ENCODE results near the gene HCN2.

DNA sequence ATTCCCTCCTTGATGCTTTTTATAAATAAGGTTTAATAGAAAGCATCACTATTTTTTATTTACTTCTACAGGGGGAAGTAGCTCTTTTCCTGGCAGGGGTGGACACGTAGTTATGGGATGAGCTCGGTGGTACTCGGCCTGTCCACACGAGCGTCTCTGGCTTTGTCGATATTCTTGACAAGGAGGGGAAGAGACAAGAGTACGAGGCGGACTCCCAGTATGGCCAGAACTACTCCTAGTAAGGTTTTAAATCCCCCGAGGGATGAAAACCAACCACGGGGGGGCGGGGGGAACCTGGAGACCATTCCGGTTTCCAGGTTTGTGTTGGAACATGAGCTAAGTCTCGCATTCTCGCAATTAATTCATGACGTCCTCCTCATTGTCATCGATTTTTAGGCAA, 22.8 kb upstream of the HCN2 start:
- TF ChIP-seq, protein P1, sequence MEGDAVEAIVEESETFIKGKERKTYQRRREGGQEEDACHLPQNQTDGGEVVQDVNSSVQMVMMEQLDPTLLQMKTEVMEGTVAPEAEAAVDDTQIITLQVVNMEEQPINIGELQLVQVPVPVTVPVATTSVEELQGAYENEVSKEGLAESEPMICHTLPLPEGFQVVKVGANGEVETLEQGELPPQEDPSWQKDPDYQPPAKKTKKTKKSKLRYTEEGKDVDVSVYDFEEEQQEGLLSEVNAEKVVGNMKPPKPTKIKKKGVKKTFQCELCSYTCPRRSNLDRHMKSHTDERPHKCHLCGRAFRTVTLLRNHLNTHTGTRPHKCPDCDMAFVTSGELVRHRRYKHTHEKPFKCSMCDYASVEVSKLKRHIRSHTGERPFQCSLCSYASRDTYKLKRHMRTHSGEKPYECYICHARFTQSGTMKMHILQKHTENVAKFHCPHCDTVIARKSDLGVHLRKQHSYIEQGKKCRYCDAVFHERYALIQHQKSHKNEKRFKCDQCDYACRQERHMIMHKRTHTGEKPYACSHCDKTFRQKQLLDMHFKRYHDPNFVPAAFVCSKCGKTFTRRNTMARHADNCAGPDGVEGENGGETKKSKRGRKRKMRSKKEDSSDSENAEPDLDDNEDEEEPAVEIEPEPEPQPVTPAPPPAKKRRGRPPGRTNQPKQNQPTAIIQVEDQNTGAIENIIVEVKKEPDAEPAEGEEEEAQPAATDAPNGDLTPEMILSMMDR (conservative IDR thresholded peaks at IDR 0.05; ENCODE audit: low read length) = no peak
- TF ChIP-seq EZH2phosphoT487 (IDR thresholded peaks at IDR 0.05; ENCODE audit: borderline replicate concordance, low read depth, low read length) = no peak

All from OCI-LY7 (cell line).